Measurements from ENCODE around the gene HOXA10.

DNA sequence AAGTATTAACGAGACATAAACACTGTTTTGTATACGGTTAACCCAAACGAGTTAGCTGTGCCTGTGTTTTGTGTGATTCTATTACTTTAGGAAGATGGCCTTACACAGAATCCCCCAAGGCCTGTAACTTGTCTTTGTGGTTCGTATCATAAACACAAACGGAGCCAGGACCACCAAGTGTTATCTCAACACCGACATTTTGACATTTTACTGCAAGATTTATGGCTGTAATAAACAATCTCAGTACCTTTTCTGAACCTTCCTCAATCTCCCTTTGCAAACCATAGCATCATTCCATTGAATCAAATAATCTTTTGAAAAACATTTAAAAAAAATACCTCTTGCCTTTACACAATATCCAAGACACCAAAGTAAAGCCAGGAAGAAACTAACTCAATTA, 41.1 kb downstream of the HOXA10 start:
- no peak for TF ChIP-seq JUND (IDR thresholded peaks at IDR 0.05)
- TF ChIP-seq, protein P1, sequence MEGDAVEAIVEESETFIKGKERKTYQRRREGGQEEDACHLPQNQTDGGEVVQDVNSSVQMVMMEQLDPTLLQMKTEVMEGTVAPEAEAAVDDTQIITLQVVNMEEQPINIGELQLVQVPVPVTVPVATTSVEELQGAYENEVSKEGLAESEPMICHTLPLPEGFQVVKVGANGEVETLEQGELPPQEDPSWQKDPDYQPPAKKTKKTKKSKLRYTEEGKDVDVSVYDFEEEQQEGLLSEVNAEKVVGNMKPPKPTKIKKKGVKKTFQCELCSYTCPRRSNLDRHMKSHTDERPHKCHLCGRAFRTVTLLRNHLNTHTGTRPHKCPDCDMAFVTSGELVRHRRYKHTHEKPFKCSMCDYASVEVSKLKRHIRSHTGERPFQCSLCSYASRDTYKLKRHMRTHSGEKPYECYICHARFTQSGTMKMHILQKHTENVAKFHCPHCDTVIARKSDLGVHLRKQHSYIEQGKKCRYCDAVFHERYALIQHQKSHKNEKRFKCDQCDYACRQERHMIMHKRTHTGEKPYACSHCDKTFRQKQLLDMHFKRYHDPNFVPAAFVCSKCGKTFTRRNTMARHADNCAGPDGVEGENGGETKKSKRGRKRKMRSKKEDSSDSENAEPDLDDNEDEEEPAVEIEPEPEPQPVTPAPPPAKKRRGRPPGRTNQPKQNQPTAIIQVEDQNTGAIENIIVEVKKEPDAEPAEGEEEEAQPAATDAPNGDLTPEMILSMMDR (IDR thresholded peaks at IDR 0.05 in 2 of 3, conservative IDR thresholded peaks at IDR 0.05 in 1 of 3; ENCODE audit: borderline replicate concordance in 1 of 3, insufficient read depth in 1 of 3, low read depth in 2 of 3, low read length in 2 of 3) = no peak
- TF ChIP-seq, protein P2, sequence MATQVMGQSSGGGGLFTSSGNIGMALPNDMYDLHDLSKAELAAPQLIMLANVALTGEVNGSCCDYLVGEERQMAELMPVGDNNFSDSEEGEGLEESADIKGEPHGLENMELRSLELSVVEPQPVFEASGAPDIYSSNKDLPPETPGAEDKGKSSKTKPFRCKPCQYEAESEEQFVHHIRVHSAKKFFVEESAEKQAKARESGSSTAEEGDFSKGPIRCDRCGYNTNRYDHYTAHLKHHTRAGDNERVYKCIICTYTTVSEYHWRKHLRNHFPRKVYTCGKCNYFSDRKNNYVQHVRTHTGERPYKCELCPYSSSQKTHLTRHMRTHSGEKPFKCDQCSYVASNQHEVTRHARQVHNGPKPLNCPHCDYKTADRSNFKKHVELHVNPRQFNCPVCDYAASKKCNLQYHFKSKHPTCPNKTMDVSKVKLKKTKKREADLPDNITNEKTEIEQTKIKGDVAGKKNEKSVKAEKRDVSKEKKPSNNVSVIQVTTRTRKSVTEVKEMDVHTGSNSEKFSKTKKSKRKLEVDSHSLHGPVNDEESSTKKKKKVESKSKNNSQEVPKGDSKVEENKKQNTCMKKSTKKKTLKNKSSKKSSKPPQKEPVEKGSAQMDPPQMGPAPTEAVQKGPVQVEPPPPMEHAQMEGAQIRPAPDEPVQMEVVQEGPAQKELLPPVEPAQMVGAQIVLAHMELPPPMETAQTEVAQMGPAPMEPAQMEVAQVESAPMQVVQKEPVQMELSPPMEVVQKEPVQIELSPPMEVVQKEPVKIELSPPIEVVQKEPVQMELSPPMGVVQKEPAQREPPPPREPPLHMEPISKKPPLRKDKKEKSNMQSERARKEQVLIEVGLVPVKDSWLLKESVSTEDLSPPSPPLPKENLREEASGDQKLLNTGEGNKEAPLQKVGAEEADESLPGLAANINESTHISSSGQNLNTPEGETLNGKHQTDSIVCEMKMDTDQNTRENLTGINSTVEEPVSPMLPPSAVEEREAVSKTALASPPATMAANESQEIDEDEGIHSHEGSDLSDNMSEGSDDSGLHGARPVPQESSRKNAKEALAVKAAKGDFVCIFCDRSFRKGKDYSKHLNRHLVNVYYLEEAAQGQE (IDR thresholded peaks at IDR 0.05; ENCODE audit: low read depth) = no peak
- TF ChIP-seq POLR2A (IDR thresholded peaks at IDR 0.05; ENCODE audit: borderline replicate concordance, extremely low read depth, insufficient read depth, insufficient read length) = no peak
- TF ChIP-seq POLR2AphosphoS5 (IDR thresholded peaks at IDR 0.05; ENCODE audit: low read depth, low read length) = no peak
- TF ChIP-seq YY1 (IDR thresholded peaks at IDR 0.05; ENCODE audit: extremely low read depth, insufficient replicate concordance, low read depth, low read length) = no peak
- no peak for TF ChIP-seq EZH2 (IDR thresholded peaks at IDR 0.05)
- no peak for TF ChIP-seq EZH2phosphoT487 (IDR thresholded peaks at IDR 0.05; ENCODE audit: borderline replicate concordance)
- TF ChIP-seq, protein P3, sequence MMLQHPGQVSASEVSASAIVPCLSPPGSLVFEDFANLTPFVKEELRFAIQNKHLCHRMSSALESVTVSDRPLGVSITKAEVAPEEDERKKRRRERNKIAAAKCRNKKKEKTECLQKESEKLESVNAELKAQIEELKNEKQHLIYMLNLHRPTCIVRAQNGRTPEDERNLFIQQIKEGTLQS (IDR thresholded peaks at IDR 0.05) = no peak
- no peak for TF ChIP-seq RAD21 (IDR thresholded peaks at IDR 0.05; ENCODE audit: low read depth)
- TF ChIP-seq, protein P4, sequence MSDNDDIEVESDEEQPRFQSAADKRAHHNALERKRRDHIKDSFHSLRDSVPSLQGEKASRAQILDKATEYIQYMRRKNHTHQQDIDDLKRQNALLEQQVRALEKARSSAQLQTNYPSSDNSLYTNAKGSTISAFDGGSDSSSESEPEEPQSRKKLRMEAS (IDR thresholded peaks at IDR 0.05) = no peak
